EH (cell line): ENCODE results near the gene VANGL2.

Experiments used
- DNase-seq: peaks from one replicate; pipeline ENCODE4 v3.0.0-alpha.2; 2015; ENCODE audit warnings: low read depth

VANGL2 gene

GRCh38 chr1:160428655-160429054 is 28.3 kb downstream of the VANGL2 start:
- peak; percentile 48 for DNase-seq

GRCh38 chr1:160429125-160429561 is 28.8 kb downstream of the VANGL2 start:
- DNase-seq = no peak

GRCh38 chr1:160429702-160430535 is 29.6 kb downstream of the VANGL2 start:
- no peak for DNase-seq

- no peak for DNase-seq
These were observed 30.6 kb downstream of the VANGL2 start for GRCh38 chr1:160431006-160431405.

GRCh38 chr1:160431571-160431970 is 31.2 kb downstream of the VANGL2 start:
- DNase-seq = no peak

- DNase-seq = no peak
These were observed 32.0 kb downstream of the VANGL2 start for GRCh38 chr1:160432371-160432786.

GRCh38 chr1:160436966-160437365 is 36.6 kb downstream of the VANGL2 start:
- DNase-seq = no peak

GRCh38 chr1:160437432-160438316 is 37.3 kb downstream of the VANGL2 start:
- DNase-seq = no peak

GRCh38 chr1:160438317-160438918 is 38.1 kb downstream of the VANGL2 start:
- no peak for DNase-seq

- no peak for DNase-seq
These were observed 38.6 kb downstream of the VANGL2 start for GRCh38 chr1:160438935-160439334.

GRCh38 chr1:160439718-160440117 is 39.4 kb downstream of the VANGL2 start:
- no peak for DNase-seq

- DNase-seq = no peak
These were observed 46.7 kb downstream of the VANGL2 start for GRCh38 chr1:160446945-160447600.

GRCh38 chr1:160449494-160449893 is 49.1 kb downstream of the VANGL2 start:
- DNase-seq = no peak

GRCh38 chr1:160451119-160451858 is 50.9 kb downstream of the VANGL2 start:
- DNase-seq = no peak

GRCh38 chr1:160451859-160452232 is 51.5 kb downstream of the VANGL2 start:
- no peak for DNase-seq

GRCh38 chr1:160453443-160453842 is 53.1 kb downstream of the VANGL2 start:
- DNase-seq = no peak

- no peak for DNase-seq
These were observed 54.2 kb downstream of the VANGL2 start for GRCh38 chr1:160454371-160455152.

GRCh38 chr1:160455153-160455517 is 54.8 kb downstream of the VANGL2 start:
- DNase-seq = no peak

GRCh38 chr1:160459056-160459455 is 58.7 kb downstream of the VANGL2 start:
- no peak for DNase-seq

- no peak for DNase-seq
These were observed 59.3 kb downstream of the VANGL2 start for GRCh38 chr1:160459687-160460086.

- no peak for DNase-seq
These were observed 59.9 kb downstream of the VANGL2 start for GRCh38 chr1:160460214-160460642.
